ENCODE measurements around the gene LRRC4C.

LRRC4C gene

DNA sequence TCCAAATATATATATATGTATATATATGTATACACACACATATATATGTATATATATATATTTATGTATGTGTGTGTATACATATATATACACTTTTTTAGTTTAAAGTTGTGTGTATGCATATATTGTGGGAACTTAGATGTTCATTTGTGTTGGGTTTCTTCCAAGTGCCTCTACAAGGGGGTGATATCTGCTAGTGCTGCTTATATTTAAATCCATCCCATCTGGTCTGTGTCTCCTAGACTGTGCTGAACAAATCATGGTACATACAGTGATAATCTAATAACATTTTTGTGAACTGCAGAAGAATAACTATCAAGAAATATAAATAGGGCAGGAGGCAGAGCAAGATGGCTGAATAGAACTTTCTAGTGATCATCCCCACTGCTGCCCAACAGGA lies 696.4 kb downstream of the LRRC4C start:
- no peaks in the 10 kb centered on the region for H3K27me3 ChIP-seq (replicated peaks; ENCODE audit: control insufficient read depth, insufficient read depth, low read length)
- H3K36me3 ChIP-seq (ENCODE audit: control insufficient read depth, insufficient read depth, low read length) = no peaks in the 10 kb centered on the region
- H3K4me3 ChIP-seq (replicated peaks; ENCODE audit: low read depth, low read length) = no peak overlapping the region
- no peak for DNase-seq (ENCODE audit: extremely low read depth, insufficient read length)
- TF ChIP-seq, protein P1, sequence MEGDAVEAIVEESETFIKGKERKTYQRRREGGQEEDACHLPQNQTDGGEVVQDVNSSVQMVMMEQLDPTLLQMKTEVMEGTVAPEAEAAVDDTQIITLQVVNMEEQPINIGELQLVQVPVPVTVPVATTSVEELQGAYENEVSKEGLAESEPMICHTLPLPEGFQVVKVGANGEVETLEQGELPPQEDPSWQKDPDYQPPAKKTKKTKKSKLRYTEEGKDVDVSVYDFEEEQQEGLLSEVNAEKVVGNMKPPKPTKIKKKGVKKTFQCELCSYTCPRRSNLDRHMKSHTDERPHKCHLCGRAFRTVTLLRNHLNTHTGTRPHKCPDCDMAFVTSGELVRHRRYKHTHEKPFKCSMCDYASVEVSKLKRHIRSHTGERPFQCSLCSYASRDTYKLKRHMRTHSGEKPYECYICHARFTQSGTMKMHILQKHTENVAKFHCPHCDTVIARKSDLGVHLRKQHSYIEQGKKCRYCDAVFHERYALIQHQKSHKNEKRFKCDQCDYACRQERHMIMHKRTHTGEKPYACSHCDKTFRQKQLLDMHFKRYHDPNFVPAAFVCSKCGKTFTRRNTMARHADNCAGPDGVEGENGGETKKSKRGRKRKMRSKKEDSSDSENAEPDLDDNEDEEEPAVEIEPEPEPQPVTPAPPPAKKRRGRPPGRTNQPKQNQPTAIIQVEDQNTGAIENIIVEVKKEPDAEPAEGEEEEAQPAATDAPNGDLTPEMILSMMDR (IDR thresholded peaks at IDR 0.05; ENCODE audit: insufficient read depth, low read length, poor library complexity, severe bottlenecking) = no peak

DNA sequence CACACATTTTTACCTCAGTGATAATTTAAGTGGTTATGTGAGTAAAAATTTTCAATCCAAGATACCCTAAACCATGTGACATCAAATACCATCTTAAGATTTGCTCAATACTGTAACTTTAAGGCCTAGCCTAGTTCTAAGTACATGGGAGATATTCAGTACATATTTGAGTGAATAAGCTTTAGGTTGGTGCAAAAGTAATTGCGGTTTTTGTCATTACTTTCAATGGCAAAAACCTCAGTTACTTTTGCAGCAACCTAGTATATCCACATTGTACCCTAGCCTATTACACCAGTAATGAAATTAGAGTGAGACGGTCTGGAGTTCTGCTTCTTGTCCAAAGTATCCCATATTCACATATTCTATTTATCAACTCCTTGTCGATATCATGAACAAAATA lies 700.1 kb downstream of the LRRC4C start:
- no peaks in the 10 kb centered on the region for H3K36me3 ChIP-seq (ENCODE audit: control insufficient read depth, insufficient read depth, low read length)
- DNase-seq (ENCODE audit: extremely low read depth, insufficient read length) = no peak
- no peaks in the 10 kb centered on the region for H3K27me3 ChIP-seq (replicated peaks; ENCODE audit: control insufficient read depth, insufficient read depth, low read length)
- no peak overlapping the region for H3K4me3 ChIP-seq (replicated peaks; ENCODE audit: low read depth, low read length)
- TF ChIP-seq, protein P1 (IDR thresholded peaks at IDR 0.05; ENCODE audit: insufficient read depth, low read length, poor library complexity, severe bottlenecking) = no peak

DNA sequence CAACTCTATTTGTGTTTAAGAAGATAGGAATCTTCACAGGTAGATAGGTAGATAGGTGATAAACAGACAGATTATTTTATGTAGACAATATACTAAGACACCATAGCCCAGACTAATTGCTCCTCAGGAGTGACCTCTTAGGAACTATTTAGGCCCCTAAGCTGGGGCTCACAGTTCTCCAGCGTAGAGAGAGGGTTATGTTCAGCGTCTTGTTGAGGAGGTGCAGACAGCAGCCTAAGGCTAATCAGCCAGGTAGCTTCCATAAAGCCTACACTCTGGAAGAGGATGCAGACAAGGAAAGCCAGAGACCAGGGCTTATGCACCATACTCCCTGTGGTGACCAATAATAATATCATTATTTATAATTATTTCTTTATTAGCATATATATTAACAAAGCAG lies 705.2 kb downstream of the LRRC4C start:
- Histone ChIP-seq H3K27me3 (replicated peaks; ENCODE audit: control insufficient read depth, insufficient read depth, low read length) (no peaks in the 10 kb centered on the region), H3K36me3 (ENCODE audit: control insufficient read depth, insufficient read depth, low read length) (no peaks in the 10 kb centered on the region), H3K4me3 (replicated peaks; ENCODE audit: low read depth, low read length) (no peak overlapping the region)
- TF ChIP-seq, protein P1 (IDR thresholded peaks at IDR 0.05; ENCODE audit: insufficient read depth, low read length, poor library complexity, severe bottlenecking) = no peak
- DNase-seq (ENCODE audit: extremely low read depth, insufficient read length) = no peak

DNA sequence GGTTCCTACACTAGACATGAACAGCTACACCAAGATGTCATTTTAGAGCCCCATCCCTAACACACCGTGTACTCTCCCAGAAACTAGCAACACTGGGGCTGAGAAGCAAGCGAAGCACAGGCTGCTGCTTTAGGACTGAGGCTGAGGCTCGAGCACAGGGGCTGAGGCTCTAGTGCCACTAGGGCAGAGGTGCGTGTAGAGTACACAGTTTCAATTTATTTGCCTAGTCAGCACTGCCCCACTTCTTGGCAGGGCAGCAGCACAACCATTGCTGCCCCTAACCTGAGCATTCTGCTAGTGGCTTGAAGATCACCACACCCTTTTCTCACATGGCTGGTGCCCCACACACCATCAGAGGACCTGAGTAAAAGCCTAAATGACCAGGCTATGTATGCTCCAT lies 713.2 kb downstream of the LRRC4C start:
- TF ChIP-seq, protein P1 (IDR thresholded peaks at IDR 0.05; ENCODE audit: insufficient read depth, low read length, poor library complexity, severe bottlenecking) = no peak
- Histone ChIP-seq H3K4me3 (replicated peaks; ENCODE audit: low read depth, low read length) (no peak overlapping the region), H3K27me3 (replicated peaks; ENCODE audit: control insufficient read depth, insufficient read depth, low read length) (no peaks in the 10 kb centered on the region), H3K36me3 (ENCODE audit: control insufficient read depth, insufficient read depth, low read length) (no peaks in the 10 kb centered on the region)
- no peak for DNase-seq (ENCODE audit: extremely low read depth, insufficient read length)

DNA sequence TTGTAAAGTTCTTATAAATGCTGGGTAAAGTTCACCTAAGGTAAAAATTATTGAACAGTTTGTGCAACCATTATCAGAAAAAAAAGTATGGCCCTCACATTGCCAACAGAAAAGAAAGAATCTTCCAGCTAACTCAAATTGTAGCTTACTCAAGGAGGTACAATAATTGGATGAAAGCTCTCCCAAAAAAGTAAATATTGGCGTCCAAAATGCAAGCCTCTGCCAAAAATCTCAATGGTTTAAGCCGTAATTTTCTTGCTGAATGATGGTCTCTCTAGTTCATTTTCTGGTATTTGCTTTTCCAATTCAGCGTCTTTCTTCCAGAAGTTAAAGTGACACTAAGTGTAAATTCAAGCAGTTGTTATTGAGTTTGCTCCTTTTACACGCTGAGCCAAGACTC lies 727.3 kb downstream of the LRRC4C start:
- no peak overlapping the region for H3K4me3 ChIP-seq (replicated peaks; ENCODE audit: low read depth, low read length)
- H3K27me3 ChIP-seq (replicated peaks; ENCODE audit: control insufficient read depth, insufficient read depth, low read length) = no peaks in the 10 kb centered on the region
- no peaks in the 10 kb centered on the region for H3K36me3 ChIP-seq (ENCODE audit: control insufficient read depth, insufficient read depth, low read length)
- TF ChIP-seq, protein P1 (IDR thresholded peaks at IDR 0.05; ENCODE audit: insufficient read depth, low read length, poor library complexity, severe bottlenecking) = no peak
- no peak for DNase-seq (ENCODE audit: extremely low read depth, insufficient read length)

DNA sequence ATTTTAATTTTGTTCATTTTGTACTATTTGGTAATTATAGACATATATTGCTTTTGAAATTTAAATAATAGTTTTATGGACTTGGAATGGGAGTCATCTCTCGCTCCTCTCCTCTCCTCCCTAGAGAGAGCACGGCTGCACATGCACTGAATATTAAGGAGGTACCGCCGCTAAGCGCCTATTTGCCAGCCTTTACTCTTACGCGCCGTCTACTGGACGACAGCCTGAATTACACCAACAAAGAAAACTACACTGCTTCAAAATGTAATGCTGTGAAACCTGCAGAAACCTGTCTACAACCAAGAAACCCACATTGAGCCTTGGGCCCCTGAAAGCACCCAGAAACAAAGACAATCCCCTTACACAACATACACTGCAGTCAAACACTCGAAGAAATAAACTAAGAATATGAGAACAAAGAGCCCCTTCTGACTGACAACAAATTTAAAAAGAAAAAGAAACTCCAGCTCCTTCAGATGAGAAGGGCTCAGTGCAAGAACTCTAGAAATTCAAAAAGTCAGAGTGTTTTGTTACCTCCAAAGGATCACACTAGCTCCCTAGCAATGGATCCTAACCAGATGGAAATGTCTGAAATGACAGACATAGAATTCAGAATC lies 737.2 kb downstream of the LRRC4C start:
- no peak for DNase-seq (ENCODE audit: extremely low read depth, insufficient read length)

More for the DNA sequence above, 737.2 kb downstream of the LRRC4C start:
- Histone ChIP-seq H3K36me3 (ENCODE audit: control insufficient read depth, insufficient read depth, low read length) (no peaks in the 10 kb centered on the region), H3K27me3 (replicated peaks; ENCODE audit: control insufficient read depth, insufficient read depth, low read length) (no peaks in the 10 kb centered on the region), H3K4me3 (replicated peaks; ENCODE audit: low read depth, low read length) (no peak overlapping the region)
- TF ChIP-seq, protein P1 (IDR thresholded peaks at IDR 0.05; ENCODE audit: insufficient read depth, low read length, poor library complexity, severe bottlenecking) = peak; percentile 48
